HepG2 (cell line): Measurements from ENCODE around the gene SALL4. TPM values are rescaled to one million over a fixed set of nuclear protein-coding genes. Genes with fewer than 3 reads are reported as not detected.

Experiments used
- ARHGAP35 ChIP-seq: sonication (generic); formaldehyde crosslinking; IDR thresholded peaks from 2 replicates; pipeline ENCODE4 v1.9.0; 2022; ENCODE audit warnings: mild to moderate bottlenecking, inconsistent platforms, moderate library complexity, missing genetic modification reagents, borderline replicate concordance
- BCL6 ChIP-seq: IDR thresholded peaks from 2 replicates; pipeline ENCODE4 v1.6.1; 2016; ENCODE audit warnings: missing genetic modification reagents, missing compliant biosample characterization
- BHLHE40 ChIP-seq: IDR thresholded peaks from 2 replicates; pipeline ENCODE4 v1.6.1; 2011; ENCODE audit warnings: low read length, improper control_type of control experiment
- BRCA1 ChIP-seq: sonication (generic); formaldehyde crosslinking; IDR thresholded peaks from 2 replicates; pipeline ENCODE4 v1.4.0; 2020; ENCODE audit warnings: missing genetic modification reagents
- CEBPB ChIP-seq: IDR thresholded peaks from 2 replicates; pipeline ENCODE4 v1.6.1; 2011; ENCODE audit warnings: low read depth, low read length, improper control_type of control experiment, borderline replicate concordance
- CENPBD1 ChIP-seq: sonication (generic); formaldehyde crosslinking; IDR thresholded peaks from 2 replicates; pipeline ENCODE4 v1.8.0; 2022; ENCODE audit warnings: missing genetic modification reagents, low read depth, mild to moderate bottlenecking, borderline replicate concordance
- HCFC1 ChIP-seq: fragments of 150-350 bp; IDR thresholded peaks from 2 replicates; pipeline ENCODE4 v1.6.1; 2014; ENCODE audit warnings: low read depth, low read length
- HNF4A ChIP-seq: sonication (generic); formaldehyde crosslinking; IDR thresholded peaks from 2 replicates; pipeline ENCODE4 v1.4.0; 2020; ENCODE audit warnings: missing genetic modification reagents
- IRF2 ChIP-seq: IDR thresholded peaks from 2 replicates; pipeline ENCODE4 v1.6.1; 2018; ENCODE audit warnings: missing genetic modification reagents, missing compliant biosample characterization
- NFE2 ChIP-seq: sonication (generic); formaldehyde crosslinking; IDR thresholded peaks from 2 replicates; pipeline ENCODE4 v1.4.0; 2020; ENCODE audit warnings: missing genetic modification reagents
- RCOR2 ChIP-seq: IDR thresholded peaks from 2 replicates; pipeline ENCODE4 v1.6.1; 2016; ENCODE audit warnings: missing biosample characterization, missing genetic modification reagents
- SATB2 ChIP-seq: sonication (generic); formaldehyde crosslinking; IDR thresholded peaks from 2 replicates; pipeline ENCODE4 v1.5.0; 2020; ENCODE audit warnings: missing genetic modification reagents
- SRSF4 ChIP-seq: fragments of 200-400 bp; formaldehyde crosslinking; IDR thresholded peaks from one replicate; pipeline ENCODE4 v1.6.1; 2018; ENCODE audit warnings: mild to moderate bottlenecking, low read depth, low read length, moderate library complexity; ENCODE audit not compliant: poor library complexity, severe bottlenecking
- TARDBP ChIP-seq: sonication (generic); formaldehyde crosslinking; IDR thresholded peaks from 2 replicates; pipeline ENCODE4 v1.8.0; 2022; ENCODE audit warnings: mild to moderate bottlenecking, missing genetic modification reagents
- THAP8 ChIP-seq: sonication (generic); formaldehyde crosslinking; IDR thresholded peaks from 2 replicates; pipeline ENCODE4 v1.5.1; 2020; ENCODE audit warnings: missing genetic modification reagents, mild to moderate bottlenecking, borderline replicate concordance
- THRA ChIP-seq: sonication (generic); formaldehyde crosslinking; IDR thresholded peaks from 2 replicates; pipeline ENCODE4 v1.4.0; 2020; ENCODE audit warnings: missing genetic modification reagents, borderline replicate concordance
- ZIK1 ChIP-seq: sonication (generic); formaldehyde crosslinking; IDR thresholded peaks from 2 replicates; pipeline ENCODE4 v1.5.0; 2020; ENCODE audit warnings: mild to moderate bottlenecking, low read depth, missing genetic modification reagents, borderline replicate concordance
- ZNF205 ChIP-seq: IDR thresholded peaks from 2 replicates; pipeline ENCODE4 v1.6.1; 2018; ENCODE audit warnings: missing biosample characterization, missing genetic modification reagents
- ZNF343 ChIP-seq: sonication (generic); formaldehyde crosslinking; IDR thresholded peaks from 2 replicates; pipeline ENCODE4 v1.4.0; 2020; ENCODE audit warnings: mild to moderate bottlenecking, missing genetic modification reagents
- ZNF382 ChIP-seq: sonication (generic); formaldehyde crosslinking; IDR thresholded peaks from 2 replicates; pipeline ENCODE4 v1.5.0; 2020; ENCODE audit warnings: missing genetic modification reagents, mild to moderate bottlenecking, borderline replicate concordance
- ZNF530 ChIP-seq: sonication (generic); formaldehyde crosslinking; IDR thresholded peaks from 2 replicates; pipeline ENCODE4 v1.5.0; 2020; ENCODE audit warnings: low read depth, mild to moderate bottlenecking, missing genetic modification reagents
- ZNF597 ChIP-seq: sonication (generic); formaldehyde crosslinking; IDR thresholded peaks from 2 replicates; pipeline ENCODE4 v1.5.0; 2020; ENCODE audit warnings: missing genetic modification reagents
- ZNF614 ChIP-seq: IDR thresholded peaks from 2 replicates; pipeline ENCODE4 v1.6.1; 2018; ENCODE audit warnings: missing biosample characterization, missing genetic modification reagents, inconsistent platforms, borderline replicate concordance
- ZNF615 ChIP-seq: sonication (generic); formaldehyde crosslinking; IDR thresholded peaks from 2 replicates; pipeline ENCODE4 v1.5.0; 2020; ENCODE audit warnings: mild to moderate bottlenecking, missing genetic modification reagents, borderline replicate concordance
- ZNF629 ChIP-seq: sonication (generic); formaldehyde crosslinking; conservative IDR thresholded peaks from 2 replicates; pipeline ENCODE4 v1.5.0; 2020; ENCODE audit warnings: missing genetic modification reagents
- ZNF672 ChIP-seq: sonication (generic); formaldehyde crosslinking; IDR thresholded peaks from 2 replicates; pipeline ENCODE4 v1.8.1; 2022; ENCODE audit warnings: missing genetic modification reagents
- ZNF784 ChIP-seq: sonication (generic); formaldehyde crosslinking; IDR thresholded peaks from 2 replicates; pipeline ENCODE4 v1.5.1; 2020; ENCODE audit warnings: missing genetic modification reagents, mild to moderate bottlenecking, borderline replicate concordance
- polyA plus RNA-seq, 8 experiments: library from polyadenylated mRNA; depleted of rRNA in 3 of 8; stranded (reverse) in 7 of 8; unstranded in 1 of 8; fragments of >200 nt; fragmentation: Illumina TruSeq in 4 of 8; extraction: Trizol in 4 of 8; gene quantifications; 2 replicates each; pipeline versions ENCODE4 v1.2.1 to v1.2.3, GENCODE V29; 2011 to 2016; ENCODE audit warnings: low read depth in 4 of 8, missing spikeins in 1 of 8, mixed read lengths in 1 of 8; ENCODE audit not compliant: insufficient read depth in 1 of 8
- total RNA-seq, 5 experiments: library from RNA; depleted of rRNA; stranded (reverse); fragments of >200 nt; fragmentation: Illumina TruSeq; extraction: Trizol; gene quantifications; 2 replicates each; pipeline ENCODE4 v1.2.3, GENCODE V29; 2016; ENCODE audit warnings: low read depth in 1 of 5

SALL4 gene
- total and polyA plus RNA-seq, 2 of the 13 experiments (the other 11 are each of a cell fraction or from before 2014, with no cell fraction given), result 0.33 to 1.8 TPM

GRCh38 chr20:51815383-51816076, 13.2 kb upstream of the SALL4 start (continued):
- 0 out of 2 replicates have a peak, but pooled peaks have one; percentile 37 for TF ChIP-seq IRF2 (CRISPR knock-in tag)
- TF ChIP-seq BRCA1, result no peak
- TF ChIP-seq SRSF4, result no peak
- peak; percentile 40; the same call in 1 of the 2 replicates for TF ChIP-seq ZNF614 (CRISPR knock-in tag)
- TF ChIP-seq NFE2 (CRISPR knock-in tag), result no peak
- no peak for TF ChIP-seq ARHGAP35
- TF ChIP-seq ZNF629 (CRISPR knock-in tag), result no peak
- TF ChIP-seq TARDBP (CRISPR knock-in tag), result peak; percentile 59; the same call in 1 of the 2 replicates
- no peak for TF ChIP-seq ZNF343 (CRISPR knock-in tag)
- TF ChIP-seq CEBPB, result no peak
- no peak for TF ChIP-seq ZNF672 (CRISPR knock-in tag)
- TF ChIP-seq ZNF615, result no peak
- peak; percentile 51; the same call in 1 of the 2 replicates for TF ChIP-seq HNF4A (CRISPR knock-in tag)
- no peak for TF ChIP-seq ZNF784 (CRISPR knock-in tag)
- TF ChIP-seq ZNF382 (CRISPR knock-in tag), result no peak
- TF ChIP-seq BHLHE40, result peak; percentile 66; the same call in 1 of the 2 replicates
- no peak for TF ChIP-seq SATB2 (CRISPR knock-in tag)
- TF ChIP-seq HCFC1, result no peak
- TF ChIP-seq ZNF597 (CRISPR knock-in tag), result no peak
- TF ChIP-seq ZNF205 (CRISPR knock-in tag), result peak; percentile 29; the same call in 1 of the 2 replicates
- no peak for TF ChIP-seq THAP8 (CRISPR knock-in tag)
- no peak for TF ChIP-seq ZNF530 (CRISPR knock-in tag)
- TF ChIP-seq CENPBD1 (CRISPR knock-in tag), result no peak
- no peak for TF ChIP-seq ZIK1 (CRISPR knock-in tag)
- TF ChIP-seq RCOR2 (CRISPR knock-in tag), result peak; percentile 48; the same call in 1 of the 2 replicates
- no peak for TF ChIP-seq BCL6 (CRISPR knock-in tag)
- no peak for TF ChIP-seq THRA
